Stimulated activated CD4-positive, alpha-beta T cell treated with anti-CD3 and anti-CD28 coated beads, Interleukin-1b, Interleukin-23, amount 100 ng/mL, for 4 hours (primary cell): Measurements from ENCODE around the gene PPM1H.
"Not testable (repeated sequence)": the region's sequence is repeated elsewhere in the genome, so short reads cannot be mapped to it uniquely, and the experiment has no call there.

Experiments
- DNase-seq, 2 donors: peaks; one replicate each; pipeline ENCODE4 v3.0.0-alpha.2; 2020; ENCODE audit warnings: low read depth in 2 of 2

PPM1H gene

GRCh38 chr12:62934799-62935674 lies at the start of gene PPM1H:
TSS of gene PPM1H (minus strand) at chr12:62935150. CDS start at chr12:62934736, 414 bp downstream.
- peak in 1 of 2 donors; percentile 9 for DNase-seq

GRCh38 chr12:62983594-62983993 lies 48.6 kb upstream of the PPM1H start:
- DNase-seq: no peak

GRCh38 chr12:62978768-62979167 lies 43.8 kb upstream of the PPM1H start:
- no peak for DNase-seq

- no peak for DNase-seq
These were observed 42.9 kb upstream of the PPM1H start for GRCh38 chr12:62977883-62978282.

GRCh38 chr12:62977418-62977817 lies 42.5 kb upstream of the PPM1H start:
- DNase-seq: no peak

- DNase-seq: no peak
These were observed 41.2 kb upstream of the PPM1H start for GRCh38 chr12:62976110-62976662.

- DNase-seq: no peak
These were observed 37.0 kb upstream of the PPM1H start for GRCh38 chr12:62971769-62972525.

- no peak for DNase-seq
These were observed 34.7 kb upstream of the PPM1H start for GRCh38 chr12:62969695-62970094.

- DNase-seq: no peak
These were observed 32.8 kb upstream of the PPM1H start for GRCh38 chr12:62967701-62968100.

GRCh38 chr12:62966990-62967506 lies 32.1 kb upstream of the PPM1H start:
- no peak for DNase-seq

- not testable (repeated sequence) for DNase-seq
These were observed 31.6 kb upstream of the PPM1H start for GRCh38 chr12:62966446-62966989.

- DNase-seq: not testable (repeated sequence)
These were observed 30.8 kb upstream of the PPM1H start for GRCh38 chr12:62965700-62966099.

GRCh38 chr12:62965242-62965641 lies 30.3 kb upstream of the PPM1H start:
- DNase-seq: not testable (repeated sequence)

GRCh38 chr12:62963486-62964041 lies 28.6 kb upstream of the PPM1H start:
- DNase-seq: no peak

- DNase-seq: no peak
These were observed 25.4 kb upstream of the PPM1H start for GRCh38 chr12:62960324-62960723.

- no peak for DNase-seq
These were observed 24.8 kb upstream of the PPM1H start for GRCh38 chr12:62959745-62960144.

GRCh38 chr12:62957233-62957953 lies 22.4 kb upstream of the PPM1H start:
- DNase-seq: no peak

- no peak for DNase-seq
These were observed 20.7 kb upstream of the PPM1H start for GRCh38 chr12:62955678-62956077.

- DNase-seq: no peak
These were observed 15.4 kb upstream of the PPM1H start for GRCh38 chr12:62950317-62950716.

GRCh38 chr12:62948123-62948522 lies 13.2 kb upstream of the PPM1H start:
- no peak for DNase-seq

- no peak for DNase-seq
These were observed 12.4 kb upstream of the PPM1H start for GRCh38 chr12:62947364-62947763.
